ENCODE measurements around the gene SOX6.

Gene SOX6

DNA sequence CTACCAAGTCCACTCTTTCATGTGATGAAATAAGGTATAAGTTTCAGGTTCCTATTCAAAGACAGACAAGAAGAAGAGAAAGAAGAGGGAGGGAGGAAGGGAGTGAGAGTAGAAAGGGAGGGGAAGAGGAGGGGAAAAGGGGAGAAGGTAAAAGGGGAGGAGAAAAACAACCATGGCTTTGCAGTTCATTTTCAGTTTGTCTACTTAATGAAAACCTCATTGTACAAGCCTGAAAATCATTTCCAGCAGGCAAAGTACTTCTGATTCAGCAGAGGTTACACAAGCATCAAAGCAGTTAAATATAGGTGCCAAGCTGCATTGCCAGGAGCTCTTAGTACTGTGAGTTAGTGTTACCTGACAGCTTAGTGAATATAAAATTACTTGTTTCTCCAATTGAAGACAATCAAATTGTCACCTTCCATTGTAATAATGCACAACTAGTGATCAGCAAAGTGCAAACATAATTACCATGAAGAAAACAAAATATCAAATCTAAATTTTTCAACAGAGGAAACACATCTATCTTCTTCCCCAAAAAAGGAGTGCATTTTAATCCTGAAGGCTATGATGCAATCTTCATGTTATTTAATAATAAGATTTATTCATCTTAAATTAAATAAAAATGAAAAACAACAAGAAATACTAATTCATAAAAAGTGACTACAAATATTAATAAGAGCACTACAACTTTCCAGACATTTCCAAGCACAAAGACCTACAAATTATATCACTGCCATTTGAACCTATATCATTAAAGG lies 8.2 kb downstream of the SOX6 start:
- H3K9me3 ChIP-seq (ENCODE audit: control insufficient read depth, insufficient read depth, low read length) = no peaks in the 10 kb centered on the region
- no peaks in the 10 kb centered on the region for H3K4me1 ChIP-seq (ENCODE audit: control insufficient read depth, insufficient read depth, low read length)
- no peaks in the 10 kb centered on the region for H3K36me3 ChIP-seq (ENCODE audit: control insufficient read depth, insufficient read depth, low read length)
- no peaks in the 10 kb centered on the region for H3K27me3 ChIP-seq (ENCODE audit: control insufficient read depth, insufficient read depth, low read length)
- H3K27ac ChIP-seq (ENCODE audit: low read length) = no peak overlapping the region
- no peak overlapping the region for H3K4me3 ChIP-seq (ENCODE audit: low read length)
- DNase-seq (ENCODE audit: low read depth, low spot score) = no peak

DNA sequence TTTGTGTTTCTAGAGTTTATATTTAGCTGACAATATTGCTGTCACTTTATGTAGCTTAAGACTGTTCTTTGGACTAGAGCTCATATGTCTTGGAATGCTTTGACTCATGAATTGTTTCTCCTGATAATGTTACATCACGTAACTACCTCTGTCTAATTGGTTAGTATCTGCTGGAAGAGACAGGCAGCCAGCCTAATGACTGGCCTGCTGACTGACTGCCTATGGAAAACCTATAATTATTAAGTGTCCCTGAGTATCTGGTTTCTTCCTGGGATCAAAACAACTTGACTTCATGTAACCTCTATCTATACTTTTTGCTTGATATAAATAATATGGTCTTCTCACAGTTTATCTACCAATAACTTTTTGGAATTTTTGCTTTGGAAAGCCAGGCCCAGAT lies 9.4 kb downstream of the SOX6 start:
- Histone ChIP-seq H3K9me3 (ENCODE audit: control insufficient read depth, insufficient read depth, low read length) (no peaks in the 10 kb centered on the region), H3K27me3 (ENCODE audit: control insufficient read depth, insufficient read depth, low read length) (no peaks in the 10 kb centered on the region), H3K36me3 (ENCODE audit: control insufficient read depth, insufficient read depth, low read length) (no peaks in the 10 kb centered on the region), H3K4me3 (ENCODE audit: low read length) (no peak overlapping the region), H3K27ac (ENCODE audit: low read length) (no peak overlapping the region), H3K4me1 (ENCODE audit: control insufficient read depth, insufficient read depth, low read length) (no peaks in the 10 kb centered on the region)
- no peak for DNase-seq (ENCODE audit: low read depth, low spot score)
- WGBS (ENCODE audit: insufficient coverage, insufficient read length) = no CpG with 5 or more reads among the region's 1 CpG

- no peaks in the 10 kb centered on the region for H3K27me3 ChIP-seq (ENCODE audit: control insufficient read depth, insufficient read depth, low read length)
- H3K4me1 ChIP-seq (ENCODE audit: control insufficient read depth, insufficient read depth, low read length) = no peaks in the 10 kb centered on the region
- no peak overlapping the region for H3K4me3 ChIP-seq (ENCODE audit: low read length)
- H3K27ac ChIP-seq (ENCODE audit: low read length) = no peak overlapping the region
- H3K36me3 ChIP-seq (ENCODE audit: control insufficient read depth, insufficient read depth, low read length) = no peaks in the 10 kb centered on the region
- no peaks in the 10 kb centered on the region for H3K9me3 ChIP-seq (ENCODE audit: control insufficient read depth, insufficient read depth, low read length)
- DNase-seq (ENCODE audit: low read depth, low spot score) = no peak
- no CpG with 5 or more reads among the region's 3 CpGs for WGBS (ENCODE audit: insufficient coverage, insufficient read length)
Observed at GRCh38 chr11:16341853-16342252, 14.5 kb downstream of the SOX6 start.

- DNase-seq (ENCODE audit: low read depth, low spot score) = no peak
- Histone ChIP-seq H3K4me1 (ENCODE audit: control insufficient read depth, insufficient read depth, low read length) (no peaks in the 10 kb centered on the region), H3K9me3 (ENCODE audit: control insufficient read depth, insufficient read depth, low read length) (no peaks in the 10 kb centered on the region), H3K27ac (ENCODE audit: low read length) (no peak overlapping the region), H3K4me3 (ENCODE audit: low read length) (no peak overlapping the region), H3K27me3 (ENCODE audit: control insufficient read depth, insufficient read depth, low read length) (no peaks in the 10 kb centered on the region), H3K36me3 (ENCODE audit: control insufficient read depth, insufficient read depth, low read length) (no peaks in the 10 kb centered on the region)
- WGBS (ENCODE audit: insufficient coverage, insufficient read length) = no CpG with 5 or more reads among the region's 1 CpG
Observed at GRCh38 chr11:16338393-16338792, 18.0 kb downstream of the SOX6 start.

DNA sequence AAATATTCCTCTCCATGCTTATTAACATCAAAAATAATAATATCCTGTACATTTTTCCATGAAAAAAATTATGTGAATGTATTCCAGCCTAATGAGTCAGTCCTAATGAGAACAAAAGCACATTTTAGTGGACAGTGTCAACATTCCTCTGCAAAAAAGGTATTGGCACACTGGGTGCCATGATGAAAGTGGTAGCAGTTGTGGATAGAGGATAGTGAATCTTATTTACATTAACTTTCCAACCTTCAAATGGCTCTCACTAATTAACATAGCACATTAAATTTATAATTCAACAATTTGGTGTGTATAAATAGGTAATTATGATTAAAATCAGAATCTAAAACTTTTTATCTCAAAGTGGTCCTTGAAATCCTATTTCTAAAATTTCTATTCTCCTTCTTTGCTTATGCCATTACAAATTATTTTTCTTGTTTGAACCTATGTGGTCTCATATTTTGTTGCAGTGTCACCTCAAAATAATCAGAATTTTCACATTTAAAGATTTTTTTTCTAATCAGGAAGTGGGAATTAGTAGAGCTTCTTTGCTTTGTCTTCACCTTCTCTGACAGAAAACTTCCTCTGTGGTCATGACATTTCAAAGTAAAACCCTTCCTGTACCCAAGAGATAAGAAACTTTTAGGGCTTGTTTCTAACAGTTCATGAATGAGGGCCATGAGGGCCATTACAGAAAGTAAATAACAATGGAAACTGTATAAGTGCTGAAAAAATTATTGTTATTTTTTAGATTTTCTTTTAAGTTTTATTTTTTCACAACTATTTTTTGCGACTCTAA lies 18.7 kb downstream of the SOX6 start:
- no CpG with 5 or more reads among the region's 1 CpG for WGBS (ENCODE audit: insufficient coverage, insufficient read length)

GRCh38 chr11:16336721-16337120 lies 19.6 kb downstream of the SOX6 start:
- no peaks in the 10 kb centered on the region for H3K36me3 ChIP-seq (ENCODE audit: control insufficient read depth, insufficient read depth, low read length)
- H3K27me3 ChIP-seq (ENCODE audit: control insufficient read depth, insufficient read depth, low read length) = no peaks in the 10 kb centered on the region
- no peak for DNase-seq (ENCODE audit: low read depth, low spot score)
- H3K4me1 ChIP-seq (ENCODE audit: control insufficient read depth, insufficient read depth, low read length) = no peaks in the 10 kb centered on the region
- no peak overlapping the region for H3K27ac ChIP-seq (ENCODE audit: low read length)
- H3K9me3 ChIP-seq (ENCODE audit: control insufficient read depth, insufficient read depth, low read length) = no peaks in the 10 kb centered on the region
- H3K4me3 ChIP-seq (ENCODE audit: low read length) = no peak overlapping the region

More for the DNA sequence above, 18.7 kb downstream of the SOX6 start:
- no peak overlapping the region for H3K27ac ChIP-seq (ENCODE audit: low read length)
- H3K27me3 ChIP-seq (ENCODE audit: control insufficient read depth, insufficient read depth, low read length) = no peaks in the 10 kb centered on the region
- no peak overlapping the region for H3K4me3 ChIP-seq (ENCODE audit: low read length)
- H3K36me3 ChIP-seq (ENCODE audit: control insufficient read depth, insufficient read depth, low read length) = no peaks in the 10 kb centered on the region
- no peaks in the 10 kb centered on the region for H3K9me3 ChIP-seq (ENCODE audit: control insufficient read depth, insufficient read depth, low read length)
- no peaks in the 10 kb centered on the region for H3K4me1 ChIP-seq (ENCODE audit: control insufficient read depth, insufficient read depth, low read length)
- no peak for DNase-seq (ENCODE audit: low read depth, low spot score)

DNA sequence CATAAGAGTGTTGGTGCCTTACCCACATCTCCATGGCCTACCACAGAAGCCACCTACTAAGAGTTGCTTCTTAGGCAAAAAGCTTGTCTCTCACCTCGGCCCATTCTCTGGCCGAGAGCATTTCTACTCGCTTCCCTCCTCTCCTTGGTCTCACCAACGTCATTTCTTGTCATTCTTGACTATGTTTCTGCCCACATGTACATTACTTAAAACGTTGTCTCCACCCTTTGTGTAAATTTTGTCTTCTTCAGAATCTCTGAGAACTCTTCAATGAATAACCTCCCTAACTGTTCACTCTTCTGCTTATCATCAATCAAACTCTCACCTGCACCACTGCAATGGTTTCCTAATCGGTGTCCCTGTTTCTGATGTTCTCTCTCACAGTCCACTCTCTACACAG lies 20.1 kb downstream of the SOX6 start:
- WGBS (ENCODE audit: insufficient coverage, insufficient read length) = no CpG with 5 or more reads among the region's 6 CpGs
- no peaks in the 10 kb centered on the region for H3K4me1 ChIP-seq (ENCODE audit: control insufficient read depth, insufficient read depth, low read length)
- no peaks in the 10 kb centered on the region for H3K9me3 ChIP-seq (ENCODE audit: control insufficient read depth, insufficient read depth, low read length)
- no peak for DNase-seq (ENCODE audit: low read depth, low spot score)
- no peak overlapping the region for H3K27ac ChIP-seq (ENCODE audit: low read length)
- no peak overlapping the region for H3K4me3 ChIP-seq (ENCODE audit: low read length)
- no peaks in the 10 kb centered on the region for H3K36me3 ChIP-seq (ENCODE audit: control insufficient read depth, insufficient read depth, low read length)
- no peaks in the 10 kb centered on the region for H3K27me3 ChIP-seq (ENCODE audit: control insufficient read depth, insufficient read depth, low read length)

- no peak for DNase-seq (ENCODE audit: low read depth, low spot score)
- H3K4me3 ChIP-seq (ENCODE audit: low read length) = no peak overlapping the region
- no peaks in the 10 kb centered on the region for H3K27me3 ChIP-seq (ENCODE audit: control insufficient read depth, insufficient read depth, low read length)
- no peaks in the 10 kb centered on the region for H3K36me3 ChIP-seq (ENCODE audit: control insufficient read depth, insufficient read depth, low read length)
- no peak overlapping the region for H3K27ac ChIP-seq (ENCODE audit: low read length)
- no CpG with 5 or more reads among the region's 1 CpG for WGBS (ENCODE audit: insufficient coverage, insufficient read length)
- no peaks in the 10 kb centered on the region for H3K4me1 ChIP-seq (ENCODE audit: control insufficient read depth, insufficient read depth, low read length)
- no peaks in the 10 kb centered on the region for H3K9me3 ChIP-seq (ENCODE audit: control insufficient read depth, insufficient read depth, low read length)
Observed at GRCh38 chr11:16335236-16335962, 20.9 kb downstream of the SOX6 start.

DNA sequence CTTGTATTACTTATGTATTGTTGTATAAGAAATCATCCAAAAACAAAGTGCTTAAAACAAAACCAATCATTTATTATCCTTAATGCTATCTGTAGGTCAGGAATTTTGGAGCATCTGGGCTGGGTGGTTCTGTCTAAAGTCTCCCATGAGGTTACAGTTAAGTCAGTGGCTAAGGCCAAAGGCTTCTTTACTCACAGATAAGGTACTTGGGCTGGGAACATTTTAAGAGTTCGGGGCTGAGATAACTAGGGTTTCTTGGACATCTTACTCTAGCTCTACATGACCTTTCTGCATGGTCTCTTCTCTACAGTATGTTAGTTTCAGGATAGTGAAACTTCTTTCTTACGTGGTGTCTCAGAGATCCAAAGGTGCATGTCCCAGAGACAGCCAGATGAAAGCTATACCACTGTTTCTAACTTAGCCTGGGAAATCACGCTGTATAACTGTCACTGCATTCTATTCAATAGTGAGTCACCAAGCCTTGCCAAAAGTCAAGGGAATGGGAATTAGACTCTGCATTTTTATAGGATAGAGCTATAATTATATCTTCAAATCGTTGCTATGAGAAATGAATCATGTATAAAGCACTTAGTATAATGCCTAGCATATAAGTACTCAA lies 29.6 kb downstream of the SOX6 start:
- Histone ChIP-seq H3K4me3 (ENCODE audit: low read length) (no peak overlapping the region), H3K27me3 (ENCODE audit: control insufficient read depth, insufficient read depth, low read length) (no peaks in the 10 kb centered on the region), H3K27ac (ENCODE audit: low read length) (no peak overlapping the region), H3K9me3 (ENCODE audit: control insufficient read depth, insufficient read depth, low read length) (no peaks in the 10 kb centered on the region), H3K36me3 (ENCODE audit: control insufficient read depth, insufficient read depth, low read length) (no peaks in the 10 kb centered on the region), H3K4me1 (ENCODE audit: control insufficient read depth, insufficient read depth, low read length) (no peaks in the 10 kb centered on the region)
- no CpG with 5 or more reads among the region's 4 CpGs for whole genome bisulfite sequencing (ENCODE audit: insufficient coverage, insufficient read length)
- DNase-seq (ENCODE audit: low read depth, low spot score) = no peak

DNA sequence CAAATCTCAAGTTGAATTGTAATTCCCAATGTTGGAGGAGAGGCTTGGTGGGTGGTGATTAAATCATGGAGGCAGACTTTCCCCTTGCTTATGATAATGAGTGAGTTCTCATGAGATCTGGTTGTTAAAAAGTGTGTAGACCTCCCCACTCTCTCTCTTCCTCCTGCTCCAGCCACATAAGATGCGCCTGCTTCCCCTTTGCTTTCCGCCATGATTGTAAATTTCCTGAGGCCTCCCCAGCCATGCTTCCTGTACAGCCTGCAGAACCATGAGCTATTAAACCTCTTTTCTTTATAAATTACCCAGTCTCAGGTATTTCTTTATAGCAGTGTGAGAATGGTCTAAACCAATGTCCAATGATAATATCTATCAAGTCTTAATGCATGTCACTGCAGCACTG lies 34.2 kb downstream of the SOX6 start:
- no peak overlapping the region for H3K4me3 ChIP-seq (ENCODE audit: low read length)
- no peaks in the 10 kb centered on the region for H3K4me1 ChIP-seq (ENCODE audit: control insufficient read depth, insufficient read depth, low read length)
- no peaks in the 10 kb centered on the region for H3K9me3 ChIP-seq (ENCODE audit: control insufficient read depth, insufficient read depth, low read length)
- no CpG with 5 or more reads among the region's 2 CpGs for WGBS (ENCODE audit: insufficient coverage, insufficient read length)
- H3K36me3 ChIP-seq (ENCODE audit: control insufficient read depth, insufficient read depth, low read length) = no peaks in the 10 kb centered on the region
- DNase-seq (ENCODE audit: low read depth, low spot score) = no peak
- H3K27me3 ChIP-seq (ENCODE audit: control insufficient read depth, insufficient read depth, low read length) = no peaks in the 10 kb centered on the region
- H3K27ac ChIP-seq (ENCODE audit: low read length) = no peak overlapping the region
